GM23338 (cell line): ENCODE measurements around the gene ZCCHC4. TPM values are rescaled to one million over a fixed set of nuclear protein-coding genes. Genes with fewer than 3 reads are reported as not detected.

ENCODE experiments used
- ATAC-seq: fragments of 200-7000 bp; cut with Tn5 transposase; 3 replicates; pipeline ENCODE4 v1.9.1; 2020
- DNase-seq: peaks from one replicate; pipeline ENCODE4 v3.0.0-alpha.2; 2015; ENCODE audit warnings: low spot score
- H2AFZ ChIP-seq: fragments of 200-600 bp; sonication (generic); 2 replicates; pipeline ENCODE4 v1.8.0; 2016; ENCODE audit warnings: antibody characterized with exemption, mild to moderate bottlenecking, moderate library complexity
- H3F3A ChIP-seq: fragments of 200-600 bp; sonication (generic); replicated peaks from 2 replicates; pipeline ENCODE4 v1.8.0; 2017; ENCODE audit warnings: antibody characterized with exemption, mixed run types, low read depth
- H3K27ac ChIP-seq: fragments of 200-600 bp; sonication (generic); 2 replicates; pipeline ENCODE4 v1.6.1; 2016; ENCODE audit warnings: low read depth
- H3K27me3 ChIP-seq: fragments of 200-600 bp; sonication (generic); 2 replicates; pipeline ENCODE4 v1.8.0; 2016; ENCODE audit warnings: mild to moderate bottlenecking, mixed run types, moderate library complexity; ENCODE audit not compliant: insufficient read depth
- H3K36me3 ChIP-seq: fragments of 200-600 bp; sonication (generic); 2 replicates; pipeline ENCODE4 v1.8.0; 2016; ENCODE audit warnings: mild to moderate bottlenecking; ENCODE audit not compliant: insufficient read depth
- H3K4me1 ChIP-seq: fragments of 200-600 bp; sonication (generic); 2 replicates; pipeline ENCODE4 v1.8.0; 2016; ENCODE audit warnings: mild to moderate bottlenecking, moderate library complexity; ENCODE audit not compliant: insufficient read depth
- H3K4me2 ChIP-seq: fragments of 200-600 bp; sonication (generic); 2 replicates; pipeline ENCODE4 v1.7.1; 2017; ENCODE audit warnings: mixed run types
- H3K4me3 ChIP-seq: fragments of 200-600 bp; sonication (generic); 2 replicates; pipeline ENCODE4 v1.6.1; 2016; ENCODE audit warnings: mixed run types
- H3K79me2 ChIP-seq: fragments of 200-600 bp; sonication (generic); replicated peaks from 2 replicates; pipeline ENCODE4 v1.8.0; 2017; ENCODE audit warnings: mild to moderate bottlenecking; ENCODE audit not compliant: insufficient read depth
- H3K9me2 ChIP-seq: fragments of 200-600 bp; sonication (generic); 2 replicates; pipeline ENCODE4 v1.8.0; 2017; ENCODE audit not compliant: insufficient read depth
- H4K20me1 ChIP-seq: fragments of 200-600 bp; sonication (generic); replicated peaks from 2 replicates; pipeline ENCODE4 v1.8.0; 2017; ENCODE audit warnings: mild to moderate bottlenecking; ENCODE audit not compliant: insufficient read depth
- H3K27ac Mint-ChIP-seq: 2 replicates; pipeline ENCODE4 v1.8.0; 2020; ENCODE audit warnings: inconsistent platforms, mild to moderate bottlenecking, moderate library complexity, mixed read lengths
- H3K27me3 Mint-ChIP-seq: 3 replicates; pipeline ENCODE4 v1.8.0; 2022; ENCODE audit warnings: low read depth, mild to moderate bottlenecking, moderate library complexity, mixed read lengths, inconsistent platforms; ENCODE audit not compliant: insufficient read depth, poor library complexity
- H3K36me3 Mint-ChIP-seq: 3 replicates; pipeline ENCODE4 v1.8.0; 2021; ENCODE audit warnings: low read depth, mild to moderate bottlenecking, inconsistent platforms, moderate library complexity, mixed read lengths
- H3K4me1 Mint-ChIP-seq: 3 replicates; pipeline ENCODE4 v1.8.0; 2020; ENCODE audit warnings: mild to moderate bottlenecking, inconsistent platforms, mixed read lengths
- H3K4me3 Mint-ChIP-seq: 3 replicates; pipeline ENCODE4 v1.8.0; 2021; ENCODE audit warnings: moderate library complexity, mild to moderate bottlenecking, inconsistent platforms, mixed read lengths
- H3K9me3 Mint-ChIP-seq: 3 replicates; pipeline ENCODE4 v1.8.0; 2020; ENCODE audit warnings: moderate library complexity, mild to moderate bottlenecking, inconsistent platforms, mixed read lengths
- CREB1 ChIP-seq: fragments of 250-450 bp; sonication (Bioruptor Pico); IDR thresholded peaks from 2 replicates; pipeline ENCODE4 v1.5.0; 2020; ENCODE audit warnings: low read depth, mild to moderate bottlenecking, moderate library complexity
- EZH2 ChIP-seq: fragments of 200-600 bp; sonication (generic); IDR thresholded peaks from one replicate; pipeline ENCODE4 v1.8.0; 2017; ENCODE audit warnings: antibody characterized with exemption, mild to moderate bottlenecking, low read depth; ENCODE audit not compliant: unreplicated experiment
- EZH2phosphoT487 ChIP-seq: fragments of 200-600 bp; sonication (generic); IDR thresholded peaks from one replicate; pipeline ENCODE4 v1.8.1; 2018; ENCODE audit warnings: antibody characterized with exemption; ENCODE audit not compliant: unreplicated experiment
- JUNB ChIP-seq: IDR thresholded peaks from one replicate; pipeline ENCODE4 v1.6.1; 2016; ENCODE audit warnings: antibody characterized with exemption; ENCODE audit not compliant: unreplicated experiment
- NANOG ChIP-seq: IDR thresholded peaks from 2 replicates; pipeline ENCODE4 v1.6.1; 2016; ENCODE audit warnings: antibody characterized with exemption, borderline replicate concordance
- POLR2AphosphoS5 ChIP-seq: IDR thresholded peaks from 2 replicates; pipeline ENCODE4 v1.6.1; 2016; ENCODE audit warnings: antibody characterized with exemption, low read depth
- STAT1 ChIP-seq: IDR thresholded peaks from one replicate; pipeline ENCODE4 v1.6.1; 2016; ENCODE audit warnings: antibody characterized with exemption; ENCODE audit not compliant: unreplicated experiment
- ZNF114 ChIP-seq: fragments of 250-450 bp; sonication (Bioruptor Pico); IDR thresholded peaks from 2 replicates; pipeline ENCODE4 v1.5.0; 2020; ENCODE audit warnings: mild to moderate bottlenecking, moderate library complexity
- ZNF331 ChIP-seq: fragments of 250-450 bp; sonication (Bioruptor Pico); IDR thresholded peaks from 2 replicates; pipeline ENCODE4 v1.5.0; 2020; ENCODE audit warnings: low read depth, mild to moderate bottlenecking, moderate library complexity
- polyA plus RNA-seq: library from polyadenylated mRNA; unstranded; fragments of >200 nt; fragmentation: Nextera tagmentation; extraction: Ambion mirVana; gene quantifications from 2 replicates; pipeline ENCODE4 v1.2.1, GENCODE V29; 2016
- total RNA-seq: library from RNA; depleted of rRNA; stranded (reverse); fragments of >200 nt; shearing (Covaris generic); gene quantifications from 2 replicates; pipeline ENCODE4 v1.2.3, GENCODE V29; 2014
- TF ChIP-seq, protein P1 (sequence below), 2 experiments: fragments of 200-600 bp in 1 of 2; sonication (generic) in 1 of 2; conservative IDR thresholded peaks; 2 replicates each; pipeline versions ENCODE4 v1.5.1 to v1.6.1; 2016 to 2017; ENCODE audit warnings: antibody characterized with exemption in 2 of 2, low read depth in 2 of 2, mild to moderate bottlenecking in 2 of 2, moderate library complexity in 1 of 2
- TF ChIP-seq, protein P2 (sequence below): IDR thresholded peaks from 2 replicates; pipeline ENCODE4 v1.6.1; 2016; ENCODE audit warnings: antibody characterized with exemption
- TF ChIP-seq, protein P3 (sequence below): fragments of 250-450 bp; sonication (Bioruptor Pico); IDR thresholded peaks from 2 replicates; pipeline ENCODE4 v1.5.0; 2020; ENCODE audit warnings: mild to moderate bottlenecking, moderate library complexity

Gene ZCCHC4
- total and polyA plus RNA-seq, 2 experiments from 2014 or later, result 11.3 to 17.9 TPM

DNA sequence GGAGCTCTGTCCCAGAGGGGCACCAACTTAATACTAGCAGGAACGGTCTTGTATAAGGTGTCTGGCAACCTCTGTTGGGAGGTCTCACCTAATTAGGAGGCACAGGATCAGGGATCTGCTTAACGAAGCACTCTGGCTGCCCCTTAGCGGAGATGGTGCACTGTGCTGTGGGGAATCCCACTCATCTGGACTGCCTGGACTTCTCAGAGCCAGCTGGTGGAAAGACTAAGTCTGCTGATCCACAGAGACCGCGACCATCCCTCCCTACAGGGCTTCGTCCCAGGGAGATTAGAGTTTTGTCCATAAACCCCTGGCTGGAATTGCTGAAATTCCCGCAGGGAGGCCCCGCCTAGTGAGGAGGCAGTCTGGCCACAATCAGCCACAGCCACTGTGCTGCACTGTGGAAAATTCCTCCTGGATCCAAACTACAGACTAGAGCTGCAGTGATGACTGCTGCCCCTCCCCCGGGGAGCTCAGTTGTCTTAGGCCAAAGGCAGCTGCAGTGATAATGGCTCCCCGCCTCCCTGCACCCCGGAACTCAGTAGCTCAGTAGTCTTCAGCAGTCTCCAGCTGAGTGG, 22.0 kb upstream of the ZCCHC4 start (continued):
- TF ChIP-seq, protein P1, sequence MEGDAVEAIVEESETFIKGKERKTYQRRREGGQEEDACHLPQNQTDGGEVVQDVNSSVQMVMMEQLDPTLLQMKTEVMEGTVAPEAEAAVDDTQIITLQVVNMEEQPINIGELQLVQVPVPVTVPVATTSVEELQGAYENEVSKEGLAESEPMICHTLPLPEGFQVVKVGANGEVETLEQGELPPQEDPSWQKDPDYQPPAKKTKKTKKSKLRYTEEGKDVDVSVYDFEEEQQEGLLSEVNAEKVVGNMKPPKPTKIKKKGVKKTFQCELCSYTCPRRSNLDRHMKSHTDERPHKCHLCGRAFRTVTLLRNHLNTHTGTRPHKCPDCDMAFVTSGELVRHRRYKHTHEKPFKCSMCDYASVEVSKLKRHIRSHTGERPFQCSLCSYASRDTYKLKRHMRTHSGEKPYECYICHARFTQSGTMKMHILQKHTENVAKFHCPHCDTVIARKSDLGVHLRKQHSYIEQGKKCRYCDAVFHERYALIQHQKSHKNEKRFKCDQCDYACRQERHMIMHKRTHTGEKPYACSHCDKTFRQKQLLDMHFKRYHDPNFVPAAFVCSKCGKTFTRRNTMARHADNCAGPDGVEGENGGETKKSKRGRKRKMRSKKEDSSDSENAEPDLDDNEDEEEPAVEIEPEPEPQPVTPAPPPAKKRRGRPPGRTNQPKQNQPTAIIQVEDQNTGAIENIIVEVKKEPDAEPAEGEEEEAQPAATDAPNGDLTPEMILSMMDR (conservative IDR thresholded peaks at IDR 0.05; ENCODE audit: low read depth in 2 of 2), result no peak
- TF ChIP-seq EZH2phosphoT487, result no peak
- no peak for TF ChIP-seq JUNB
- no peak for TF ChIP-seq STAT1
- no peak for TF ChIP-seq EZH2
- TF ChIP-seq, protein P2, sequence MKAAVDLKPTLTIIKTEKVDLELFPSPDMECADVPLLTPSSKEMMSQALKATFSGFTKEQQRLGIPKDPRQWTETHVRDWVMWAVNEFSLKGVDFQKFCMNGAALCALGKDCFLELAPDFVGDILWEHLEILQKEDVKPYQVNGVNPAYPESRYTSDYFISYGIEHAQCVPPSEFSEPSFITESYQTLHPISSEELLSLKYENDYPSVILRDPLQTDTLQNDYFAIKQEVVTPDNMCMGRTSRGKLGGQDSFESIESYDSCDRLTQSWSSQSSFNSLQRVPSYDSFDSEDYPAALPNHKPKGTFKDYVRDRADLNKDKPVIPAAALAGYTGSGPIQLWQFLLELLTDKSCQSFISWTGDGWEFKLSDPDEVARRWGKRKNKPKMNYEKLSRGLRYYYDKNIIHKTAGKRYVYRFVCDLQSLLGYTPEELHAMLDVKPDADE, result no peak

DNA sequence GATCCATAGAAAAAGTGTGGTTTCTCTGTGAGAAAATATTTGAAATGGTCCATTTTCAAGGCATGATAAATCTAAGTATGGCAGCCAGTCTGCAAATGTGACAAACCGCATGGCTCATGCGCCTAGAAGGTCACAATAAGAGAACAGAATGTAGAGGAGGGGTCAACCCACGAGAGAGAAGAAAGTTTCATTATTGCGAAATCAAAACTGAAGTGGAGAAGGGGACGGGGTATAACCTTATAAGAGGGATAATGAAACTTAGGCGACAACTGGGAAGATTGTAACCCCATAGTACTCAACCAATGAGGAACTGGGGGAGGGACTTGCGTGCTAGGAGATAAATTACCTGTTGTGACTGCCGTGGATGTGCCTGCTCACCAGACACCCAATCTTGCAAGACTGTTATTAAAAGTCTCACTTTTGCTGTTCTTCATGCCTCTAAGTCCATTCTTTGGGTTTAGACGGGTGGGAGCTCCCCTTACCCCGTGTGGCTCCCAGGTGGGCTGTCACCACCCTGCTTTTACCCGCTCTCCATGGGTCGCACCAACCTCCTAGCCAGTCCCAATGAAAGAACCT, 21.3 kb upstream of the ZCCHC4 start:
- H3K4me3 ChIP-seq, result no peak overlapping the region
- Mint-ChIP-seq H3K9me3 (peaks cover 4% of the 10 kb centered on the region; the same call in 1 of the 3 replicates), H3K27me3 (peaks cover 2% of the 10 kb centered on the region), H3K36me3 (no peaks in the 10 kb centered on the region), H3K4me1 (0 out of 3 replicates have a peak, but pooled peaks cover 3% of the 10 kb centered on the region), H3K4me3 (no peak overlapping the region), H3K27ac (no peak overlapping the region)
- H3K27me3 ChIP-seq, result no peaks in the 10 kb centered on the region
- no peaks in the 10 kb centered on the region for H4K20me1 ChIP-seq
- ATAC-seq (no peak), DNase-seq (no peak)
- H3K36me3 ChIP-seq, result no peaks in the 10 kb centered on the region
- peaks cover 21% of the 10 kb centered on the region for H3K9me2 ChIP-seq
- no peaks in the 10 kb centered on the region for H3K4me1 ChIP-seq
- no peaks in the 10 kb centered on the region for H3K79me2 ChIP-seq
- no peak overlapping the region for H3K27ac ChIP-seq
- peak overlapping the region; percentile 92 for H2AFZ ChIP-seq
- H3K4me2 ChIP-seq, result no peak overlapping the region
- no peaks in the 10 kb centered on the region for H3F3A ChIP-seq
- no peak for TF ChIP-seq EZH2
- TF ChIP-seq ZNF331, result no peak
- TF ChIP-seq, protein P1 (conservative IDR thresholded peaks at IDR 0.05; ENCODE audit: low read depth in 2 of 2), result no peak
- no peak for TF ChIP-seq EZH2phosphoT487
- no peak for TF ChIP-seq STAT1
- no peak for TF ChIP-seq JUNB
- no peak for TF ChIP-seq ZNF114 (CRISPR knock-in tag)
- TF ChIP-seq, protein P3, sequence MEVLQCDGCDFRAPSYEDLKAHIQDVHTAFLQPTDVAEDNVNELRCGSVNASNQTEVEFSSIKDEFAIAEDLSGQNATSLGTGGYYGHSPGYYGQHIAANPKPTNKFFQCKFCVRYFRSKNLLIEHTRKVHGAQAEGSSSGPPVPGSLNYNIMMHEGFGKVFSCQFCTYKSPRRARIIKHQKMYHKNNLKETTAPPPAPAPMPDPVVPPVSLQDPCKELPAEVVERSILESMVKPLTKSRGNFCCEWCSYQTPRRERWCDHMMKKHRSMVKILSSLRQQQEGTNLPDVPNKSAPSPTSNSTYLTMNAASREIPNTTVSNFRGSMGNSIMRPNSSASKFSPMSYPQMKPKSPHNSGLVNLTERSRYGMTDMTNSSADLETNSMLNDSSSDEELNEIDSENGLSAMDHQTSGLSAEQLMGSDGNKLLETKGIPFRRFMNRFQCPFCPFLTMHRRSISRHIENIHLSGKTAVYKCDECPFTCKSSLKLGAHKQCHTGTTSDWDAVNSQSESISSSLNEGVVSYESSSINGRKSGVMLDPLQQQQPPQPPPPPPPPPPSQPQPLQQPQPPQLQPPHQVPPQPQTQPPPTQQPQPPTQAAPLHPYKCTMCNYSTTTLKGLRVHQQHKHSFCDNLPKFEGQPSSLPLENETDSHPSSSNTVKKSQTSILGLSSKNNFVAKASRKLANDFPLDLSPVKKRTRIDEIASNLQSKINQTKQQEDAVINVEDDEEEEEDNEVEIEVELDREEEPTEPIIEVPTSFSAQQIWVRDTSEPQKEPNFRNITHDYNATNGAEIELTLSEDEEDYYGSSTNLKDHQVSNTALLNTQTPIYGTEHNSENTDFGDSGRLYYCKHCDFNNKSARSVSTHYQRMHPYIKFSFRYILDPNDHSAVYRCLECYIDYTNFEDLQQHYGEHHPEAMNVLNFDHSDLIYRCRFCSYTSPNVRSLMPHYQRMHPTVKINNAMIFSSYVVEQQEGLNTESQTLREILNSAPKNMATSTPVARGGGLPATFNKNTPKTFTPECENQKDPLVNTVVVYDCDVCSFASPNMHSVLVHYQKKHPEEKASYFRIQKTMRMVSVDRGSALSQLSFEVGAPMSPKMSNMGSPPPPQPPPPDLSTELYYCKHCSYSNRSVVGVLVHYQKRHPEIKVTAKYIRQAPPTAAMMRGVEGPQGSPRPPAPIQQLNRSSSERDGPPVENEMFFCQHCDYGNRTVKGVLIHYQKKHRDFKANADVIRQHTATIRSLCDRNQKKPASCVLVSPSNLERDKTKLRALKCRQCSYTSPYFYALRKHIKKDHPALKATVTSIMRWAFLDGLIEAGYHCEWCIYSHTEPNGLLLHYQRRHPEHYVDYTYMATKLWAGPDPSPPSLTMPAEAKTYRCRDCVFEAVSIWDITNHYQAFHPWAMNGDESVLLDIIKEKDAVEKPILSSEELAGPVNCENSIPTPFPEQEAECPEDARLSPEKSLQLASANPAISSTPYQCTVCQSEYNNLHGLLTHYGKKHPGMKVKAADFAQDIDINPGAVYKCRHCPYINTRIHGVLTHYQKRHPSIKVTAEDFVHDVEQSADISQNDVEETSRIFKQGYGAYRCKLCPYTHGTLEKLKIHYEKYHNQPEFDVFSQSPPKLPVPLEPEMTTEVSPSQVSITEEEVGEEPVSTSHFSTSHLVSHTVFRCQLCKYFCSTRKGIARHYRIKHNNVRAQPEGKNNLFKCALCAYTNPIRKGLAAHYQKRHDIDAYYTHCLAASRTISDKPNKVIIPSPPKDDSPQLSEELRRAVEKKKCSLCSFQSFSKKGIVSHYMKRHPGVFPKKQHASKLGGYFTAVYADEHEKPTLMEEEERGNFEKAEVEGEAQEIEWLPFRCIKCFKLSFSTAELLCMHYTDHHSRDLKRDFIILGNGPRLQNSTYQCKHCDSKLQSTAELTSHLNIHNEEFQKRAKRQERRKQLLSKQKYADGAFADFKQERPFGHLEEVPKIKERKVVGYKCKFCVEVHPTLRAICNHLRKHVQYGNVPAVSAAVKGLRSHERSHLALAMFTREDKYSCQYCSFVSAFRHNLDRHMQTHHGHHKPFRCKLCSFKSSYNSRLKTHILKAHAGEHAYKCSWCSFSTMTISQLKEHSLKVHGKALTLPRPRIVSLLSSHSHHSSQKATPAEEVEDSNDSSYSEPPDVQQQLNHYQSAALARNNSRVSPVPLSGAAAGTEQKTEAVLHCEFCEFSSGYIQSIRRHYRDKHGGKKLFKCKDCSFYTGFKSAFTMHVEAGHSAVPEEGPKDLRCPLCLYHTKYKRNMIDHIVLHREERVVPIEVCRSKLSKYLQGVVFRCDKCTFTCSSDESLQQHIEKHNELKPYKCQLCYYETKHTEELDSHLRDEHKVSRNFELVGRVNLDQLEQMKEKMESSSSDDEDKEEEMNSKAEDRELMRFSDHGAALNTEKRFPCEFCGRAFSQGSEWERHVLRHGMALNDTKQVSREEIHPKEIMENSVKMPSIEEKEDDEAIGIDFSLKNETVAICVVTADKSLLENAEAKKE (CRISPR knock-in tag), result no peak
- no peak for TF ChIP-seq POLR2AphosphoS5
- TF ChIP-seq CREB1 (CRISPR knock-in tag), result no peak
- TF ChIP-seq NANOG, result no peak
